GM12878 (cell line): ENCODE results near the gene OGFOD3. TPM values are rescaled to one million over a fixed set of nuclear protein-coding genes. Genes with fewer than 3 reads are reported as not detected.

Experiments
- ATAC-seq: fragments of 200-7000 bp; cut with Tn5 transposase; 3 replicates; pipeline ENCODE4 v1.9.1; 2020; ENCODE audit warnings: mild to moderate bottlenecking, moderate library complexity
- BruUV-seq: library from RNA; stranded (reverse); fragments of 400-500 nt; replicated peaks from 2 replicates; lab custom pipeline; 2021; lab: Mats Ljungman, UMichigan
- CTCF ChIA-PET: fragments of 300-600 bp; sonication (Branson Sonifier 250); formaldehyde crosslinking; extraction: SDS; loops from one replicate; lab custom pipeline; 2021; ENCODE audit warnings: inconsistent platforms; lab: Yijun Ruan, JAX
- POLR2A ChIA-PET: fragments of 350-600 bp; formaldehyde crosslinking; extraction: SDS; loops from one replicate; lab custom pipeline; 2021; ENCODE audit warnings: inconsistent platforms; lab: Charles Lee
- RAD21 ChIA-PET: fragments of 300-600 bp; sonication (Branson Sonifier 250); formaldehyde crosslinking; loops from one replicate; lab custom pipeline; 2023; ENCODE audit warnings: antibody characterized with exemption; ENCODE audit not compliant: unreplicated experiment; lab: Charles Lee
- SMC1A ChIA-PET: fragments of 300-600 bp; sonication (Branson Sonifier 250); formaldehyde crosslinking; loops from one replicate; lab custom pipeline; 2023; ENCODE audit not compliant: unreplicated experiment, uncharacterized antibody; lab: Charles Lee
- DNase-seq: peaks from one replicate; pipeline ENCODE4 v3.0.0-alpha.2; 2011; ENCODE audit warnings: low read depth, low spot score
- FAIRE-seq: peaks from 3 replicates; lab custom pipeline; 2011; peaks lifted over from hg19 to GRCh38; lab: Jason Lieb, UNC
- H2AFZ ChIP-seq: 2 replicates; pipeline ENCODE4 v1.6.0; 2011; ENCODE audit warnings: low read depth, low read length, control low read depth; ENCODE audit not compliant: control insufficient read depth
- H3K27ac ChIP-seq: 2 replicates; pipeline ENCODE4 v1.5.1; 2011; ENCODE audit warnings: control low read depth; ENCODE audit not compliant: control insufficient read depth, insufficient read depth
- H3K27me3 ChIP-seq, 2 experiments: replicated peaks in 1 of 2; 2 replicates each; pipeline versions ENCODE4 v1.6.0 to v1.6.1; 2011; ENCODE audit warnings: low read length in 1 of 2; ENCODE audit not compliant: control insufficient read depth in 2 of 2, insufficient read depth in 2 of 2
- H3K36me3 ChIP-seq, 2 experiments: 2 replicates each; pipeline ENCODE4 v1.5.1; 2011; ENCODE audit warnings: low read length in 1 of 2; ENCODE audit not compliant: control insufficient read depth in 2 of 2, insufficient read depth in 2 of 2
- H3K4me1 ChIP-seq: 2 replicates; pipeline ENCODE4 v1.6.1; 2011; ENCODE audit warnings: mild to moderate bottlenecking, low read length, moderate library complexity, mixed read lengths; ENCODE audit not compliant: control insufficient read depth, insufficient read depth
- H3K4me2 ChIP-seq: 2 replicates; pipeline ENCODE4 v1.6.0; 2011; ENCODE audit warnings: control low read depth; ENCODE audit not compliant: control insufficient read depth, insufficient read depth
- H3K4me3 ChIP-seq: fragments of 200-600 bp; sonication (generic); 2 replicates; pipeline ENCODE4 v1.5.1; 2016
- H3K79me2 ChIP-seq: 2 replicates; pipeline ENCODE4 v1.6.0; 2011; ENCODE audit warnings: low read length; ENCODE audit not compliant: control insufficient read depth, insufficient read depth
- H3K9ac ChIP-seq: 2 replicates; pipeline ENCODE4 v1.8.0; 2011; ENCODE audit warnings: low read length, control low read depth, mixed read lengths; ENCODE audit not compliant: control insufficient read depth, insufficient read depth
- H3K9me3 ChIP-seq: replicated peaks from 3 replicates; pipeline ENCODE4 v1.5.1; 2011; ENCODE audit warnings: mild to moderate bottlenecking, low read length; ENCODE audit not compliant: control insufficient read depth, insufficient read depth
- H4K20me1 ChIP-seq: 2 replicates; pipeline ENCODE4 v1.6.0; 2011; ENCODE audit not compliant: control insufficient read depth, insufficient read depth
- ATF3 ChIP-seq: IDR thresholded peaks from 2 replicates; pipeline ENCODE4 v1.6.1; 2011; ENCODE audit warnings: low read depth, mild to moderate bottlenecking, low read length, moderate library complexity, borderline replicate concordance; ENCODE audit errors: extremely low read depth
- BCL11A ChIP-seq: IDR thresholded peaks from 2 replicates; pipeline ENCODE4 v1.6.1; 2011; ENCODE audit warnings: low read depth, low read length
- BHLHE40 ChIP-seq, 2 experiments: fragments of 450-650 bp in 1 of 2; IDR thresholded peaks; 2 replicates each; pipeline ENCODE4 v1.6.1; 2011 to 2017; ENCODE audit warnings: low read depth in 2 of 2, borderline replicate concordance in 1 of 2, improper control_type of control experiment in 1 of 2, low read length in 1 of 2, mild to moderate bottlenecking in 1 of 2
- RAD21 ChIP-seq: IDR thresholded peaks from 2 replicates; pipeline ENCODE4 v1.6.1; 2011; ENCODE audit warnings: mild to moderate bottlenecking, low read depth, low read length, moderate library complexity; ENCODE audit not compliant: insufficient read depth
- RAD51 ChIP-seq: fragments of 450-650 bp; IDR thresholded peaks from 2 replicates; pipeline ENCODE4 v1.6.1; 2016; ENCODE audit warnings: moderate library complexity, mild to moderate bottlenecking, inconsistent platforms
- ZSCAN29 ChIP-seq: fragments of 450-650 bp; IDR thresholded peaks from 2 replicates; pipeline ENCODE4 v1.6.1; 2017; ENCODE audit warnings: mild to moderate bottlenecking, moderate library complexity
- WGBS: methylation state at CpG from one replicate; pipeline ENCODE4 v1.1.6; 2016; ENCODE audit warnings: low lambda C conversion rate; ENCODE audit not compliant: insufficient replicate concordance, insufficient coverage; ENCODE audit errors: missing lambda C conversion rate; 5-methylcytosine and 5-hydroxymethylcytosine counted together
- in situ Hi-C: fragments of 300-500 bp; cut with MboI; formaldehyde crosslinking; loops from 9 replicates; pipeline ENCODE4 v1.14.3; 2018; ENCODE audit warnings: mixed read lengths
- intact Hi-C: fragments of 100-400 bp; cut with micrococcal nuclease; formaldehyde crosslinking; loops from one replicate; pipeline ENCODE4 v1.14.2; 2022; ENCODE audit not compliant: unreplicated experiment
- polyA plus RNA-seq, 11 experiments: library from polyadenylated mRNA; depleted of rRNA in 4 of 11; unstranded in 6 of 11; stranded (reverse) in 5 of 11; fragments of >200 nt; fragmentation: Nextera tagmentation in 4 of 11; fragmentation: Illumina TruSeq in 1 of 11; extraction: Ambion mirVana in 4 of 11; extraction: Trizol in 1 of 11; gene quantifications; 1 replicate in 1 of 11; 2 replicates in 10 of 11; pipeline versions ENCODE4 v1.2.1 to v1.2.3, GENCODE V29; 2011 to 2016; ENCODE audit warnings: inconsistent platforms in 2 of 11, missing spikeins in 2 of 11, low read depth in 1 of 11
- total RNA-seq, 4 experiments: library from RNA; depleted of rRNA in 3 of 4; stranded (reverse); fragments of >200 nt in 3 of 4; fragmentation: Illumina TruSeq in 1 of 4; extraction: Trizol in 1 of 4; gene quantifications; 2 replicates each; pipeline versions ENCODE4 v1.2.1 to v1.2.3, GENCODE V29; 2013 to 2021

The OGFOD3 gene
- total and polyA plus RNA-seq, 10 of the 15 experiments (the other 5 are each of a cell fraction or from before 2014, with no cell fraction given), result 0.48 to 28.4 (median 18.3) TPM

- TF ChIP-seq BHLHE40 (IDR thresholded peaks at IDR 0.05; ENCODE audit: borderline replicate concordance in 1 of 2, low read depth in 2 of 2, low read length in 1 of 2), result no peak
- no peak for TF ChIP-seq RAD21
- TF ChIP-seq ATF3, result no peak
- TF ChIP-seq, all 136 proteins: peak for 0
Measured at GRCh38 chr17:82396601-82397435, 21.6 kb downstream of the OGFOD3 start (continued).

GRCh38 chr17:82394278-82394677, 24.1 kb downstream of the OGFOD3 start:
- CTCF ChIA-PET, result interaction anchor here (0.9 kb wide), 1 partner anchor 388 kb away, joined by 3 read pairs; no protein-coding TSS in a partner anchor

More at GRCh38 chr17:82394278-82394677, 24.1 kb downstream of the OGFOD3 start:
- Histone ChIP-seq H3K9me3 (no peaks in the 10 kb centered on the region), H4K20me1 (no peaks in the 10 kb centered on the region), H3K36me3 (peaks cover 0 to 2% of the 10 kb centered on the region in 2 experiments; a peak in 2 of 4 replicates), H3K4me2 (no peak overlapping the region), H3K4me3 (no peak overlapping the region), H3K9ac (no peak overlapping the region), H3K27me3 (no peaks in the 10 kb centered on the region), H2AFZ (no peak overlapping the region), H3K79me2 (no peaks in the 10 kb centered on the region), H3K4me1 (no peaks in the 10 kb centered on the region), H3K27ac (no peak overlapping the region)
- no TSS peak for BruUV-seq
- TF ChIP-seq RAD51 (no peak), BCL11A (no peak), ZSCAN29 (no peak)
- ChIA-PET SMC1A (no interaction called here), RAD21 (no interaction called here), POLR2A (no interaction called here)
- no peak for DNase-seq
- WGBS, result 92% methylated on average over 12 of the region's 12 CpGs
- in situ Hi-C loops (no loop called here), intact Hi-C loops (no loop called here)
- no peak for ATAC-seq
- no peak for FAIRE-seq
